HG03025 (cell line): ENCODE measurements around the gene SLC6A18.
"Not testable (repeated sequence)": the region's sequence is repeated elsewhere in the genome, so short reads cannot be mapped to it uniquely, and the experiment has no call there.

Source experiments
- ATAC-seq: cut with Tn5 transposase; IDR thresholded peaks from one replicate; pipeline ENCODE4 v1.9.1; 2021; ENCODE audit warnings: mild to moderate bottlenecking, moderate library complexity; ENCODE audit not compliant: unreplicated experiment, low FRiP score

SLC6A18 gene

DNA sequence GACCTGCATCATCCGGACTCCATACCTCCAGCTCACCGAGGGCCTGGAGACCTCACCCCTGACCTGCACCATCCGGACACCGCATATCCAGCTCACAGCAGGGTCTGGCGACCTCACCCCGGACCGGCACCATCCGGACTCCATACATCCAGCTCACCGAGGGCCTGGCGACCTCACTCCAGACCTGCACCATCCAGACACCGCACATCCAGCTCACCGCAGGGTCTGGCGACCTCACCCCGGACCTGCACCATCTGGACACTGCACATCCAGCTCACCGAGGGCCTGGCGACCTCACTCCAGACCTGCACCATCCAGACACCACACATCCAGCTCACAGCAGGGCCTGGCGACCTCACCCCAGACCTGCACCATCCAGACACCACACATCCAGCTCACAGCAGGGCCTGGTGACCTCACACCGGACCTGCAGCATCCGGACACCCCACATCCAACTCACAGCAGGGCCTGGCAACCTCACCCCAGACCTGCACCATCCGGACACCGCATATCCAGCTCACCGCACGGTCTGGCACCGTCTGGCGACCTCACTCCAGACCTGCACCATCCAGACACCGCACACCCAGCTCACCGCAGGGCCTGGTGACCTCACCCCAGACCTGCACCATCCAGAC, 59.3 kb downstream of the SLC6A18 start:
- ATAC-seq, result not testable (repeated sequence)

DNA sequence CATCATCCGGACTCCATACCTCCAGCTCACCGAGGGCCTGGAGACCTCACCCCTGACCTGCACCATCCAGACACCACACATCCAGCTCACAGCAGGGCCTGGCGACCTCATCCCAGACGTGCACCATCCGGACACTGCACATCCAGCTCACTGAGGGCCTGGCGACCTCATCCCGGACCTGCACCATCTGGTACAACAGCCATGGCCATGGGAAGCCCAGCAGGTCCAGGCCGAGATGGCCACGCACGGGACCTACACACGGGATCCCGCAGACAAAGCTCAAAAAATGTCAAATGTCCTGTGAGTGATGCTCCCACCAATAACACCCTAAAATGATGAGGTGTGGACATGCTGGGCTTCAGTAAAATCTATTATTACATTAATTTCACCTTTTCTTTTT, 60.0 kb downstream of the SLC6A18 start:
- ATAC-seq, result no peak

DNA sequence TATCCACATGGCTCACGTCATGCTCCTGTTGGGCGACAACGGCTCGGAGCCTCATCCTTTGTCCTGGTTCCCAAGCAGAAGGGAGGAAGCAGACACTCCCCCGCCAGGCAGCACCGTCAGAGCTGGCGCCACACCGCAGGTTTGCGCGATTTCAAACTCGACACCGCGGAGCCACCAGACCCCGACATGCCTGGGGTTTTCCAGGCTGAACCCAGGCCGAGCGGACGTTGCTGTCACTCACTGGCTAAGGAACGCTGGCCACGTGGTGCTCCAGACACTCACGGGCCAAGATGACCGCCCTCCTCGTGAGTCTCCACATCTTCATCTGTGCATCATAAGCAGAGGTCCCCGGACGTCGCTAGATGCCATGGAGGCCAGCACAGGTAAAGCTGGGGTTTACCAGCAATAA, 60.7 kb downstream of the SLC6A18 start:
- ATAC-seq, result no peak

DNA sequence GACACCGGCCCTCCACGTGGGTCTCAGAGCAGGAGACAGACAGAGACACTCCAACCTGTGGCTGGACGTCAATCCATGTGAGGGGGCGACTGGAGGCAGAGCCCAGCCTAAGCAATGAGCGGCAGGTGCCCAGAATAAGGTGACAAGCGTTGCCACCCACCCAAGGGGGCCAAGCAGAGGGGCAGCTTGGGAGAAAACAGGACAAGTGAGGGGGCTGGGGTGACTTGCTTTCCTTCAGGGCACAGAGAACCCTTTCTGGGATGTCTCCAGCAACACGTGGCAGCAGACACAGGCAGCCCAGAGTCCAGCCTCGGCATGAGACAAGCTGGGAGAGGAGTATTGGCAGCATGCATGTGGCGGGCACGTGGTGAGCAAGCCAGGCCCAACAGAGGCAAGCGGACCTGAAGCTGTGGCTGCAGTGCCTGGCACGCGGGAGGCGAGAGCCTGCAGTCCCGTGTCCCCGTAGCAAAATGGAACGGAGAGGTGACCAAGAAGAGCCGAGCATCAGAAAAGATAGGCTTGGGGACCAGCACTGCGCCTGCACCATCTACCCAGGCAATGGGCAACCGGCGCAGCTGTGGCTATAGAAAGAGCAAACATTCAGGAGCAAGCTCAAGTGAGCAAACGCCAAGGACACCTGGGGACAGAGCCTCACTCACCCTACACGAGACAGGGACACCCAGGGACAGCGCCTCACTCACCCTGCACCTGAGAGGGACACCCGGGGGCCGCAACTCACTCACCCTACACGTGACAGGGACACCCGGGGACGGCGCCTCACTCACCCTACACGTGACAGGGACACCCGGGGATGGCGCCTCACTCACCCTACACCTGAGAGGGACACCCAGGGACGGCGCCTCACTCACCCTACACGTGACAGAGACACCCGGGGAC, 63.5 kb downstream of the SLC6A18 start:
- no peak for ATAC-seq

DNA sequence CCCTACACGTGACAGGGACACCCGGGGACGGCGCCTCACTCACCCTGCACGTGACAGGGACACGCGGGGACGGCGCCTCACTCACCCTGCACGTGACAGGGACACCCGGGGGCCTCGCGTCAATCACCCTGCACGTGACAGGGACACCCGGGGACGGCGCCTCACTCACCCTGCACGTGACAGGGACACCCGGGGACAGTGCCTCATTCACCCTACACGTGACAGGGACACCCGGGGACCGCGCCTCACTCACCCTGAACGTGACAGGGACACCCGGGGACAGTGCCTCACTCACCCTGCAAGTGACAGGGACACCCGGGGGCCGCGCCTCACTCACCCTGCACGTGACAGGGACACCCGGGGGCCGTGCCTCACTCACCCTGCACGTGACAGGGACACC, 64.4 kb downstream of the SLC6A18 start:
- not testable (repeated sequence) for ATAC-seq

DNA sequence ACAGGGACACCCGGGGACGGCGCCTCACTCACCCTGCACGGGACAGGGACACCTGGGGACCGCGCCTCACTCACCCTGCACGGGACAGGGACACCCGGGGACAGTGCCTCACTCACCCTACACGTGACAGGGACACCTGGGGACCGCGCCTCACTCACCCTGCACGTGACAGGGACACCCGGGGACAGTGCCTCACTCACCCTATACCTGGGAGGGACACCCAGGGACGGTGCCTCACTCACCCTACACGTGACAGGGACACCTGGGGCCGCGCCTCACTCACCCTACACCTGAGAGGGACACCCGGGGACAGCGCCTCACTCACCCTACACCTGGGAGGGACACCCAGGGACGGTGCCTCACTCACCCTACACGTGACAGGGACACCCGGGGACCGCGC, 65.8 kb downstream of the SLC6A18 start:
- ATAC-seq, result not testable (repeated sequence)

DNA sequence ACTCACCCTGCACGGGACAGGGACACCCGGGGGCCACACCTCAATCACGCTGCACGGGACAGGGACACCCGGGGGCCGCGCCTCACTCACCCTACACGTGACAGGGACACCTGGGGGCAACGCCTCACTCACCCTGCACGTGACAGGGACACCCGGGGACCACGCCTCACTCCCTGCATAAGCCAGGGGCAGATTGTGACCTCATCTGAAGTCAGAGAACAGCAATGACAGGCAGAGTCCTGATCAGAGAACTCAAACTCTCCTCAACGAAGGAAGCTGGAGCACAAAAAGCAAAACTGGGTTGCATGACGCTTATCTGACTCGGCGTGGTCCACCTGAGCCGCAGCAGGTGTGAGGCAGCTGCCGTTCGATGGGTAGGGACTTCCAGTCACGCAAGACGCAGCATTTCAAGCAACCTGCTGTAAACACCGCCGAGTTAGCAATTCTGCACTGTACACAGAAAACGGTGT, 66.5 kb downstream of the SLC6A18 start:
- ATAC-seq, result no peak

DNA sequence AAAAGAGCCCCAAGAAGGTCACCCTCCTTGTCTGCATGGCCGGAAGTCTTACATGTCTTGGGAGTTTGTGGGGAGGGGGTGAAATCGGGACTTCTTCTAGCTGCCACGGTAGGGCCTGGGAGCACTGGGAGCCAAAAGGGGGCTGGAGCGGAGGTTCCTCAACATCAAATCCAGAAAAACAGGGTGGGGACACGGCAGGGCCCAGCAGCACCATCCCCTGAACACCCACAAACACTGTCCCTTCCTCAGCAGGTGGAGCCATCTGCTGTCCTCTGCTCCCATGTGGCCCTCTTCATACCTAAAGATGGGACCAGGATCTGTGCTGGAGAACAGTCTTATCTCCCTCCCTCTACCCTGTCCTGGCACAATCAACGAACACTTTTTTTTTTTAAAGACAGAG, 67.0 kb downstream of the SLC6A18 start:
- no peak for ATAC-seq

DNA sequence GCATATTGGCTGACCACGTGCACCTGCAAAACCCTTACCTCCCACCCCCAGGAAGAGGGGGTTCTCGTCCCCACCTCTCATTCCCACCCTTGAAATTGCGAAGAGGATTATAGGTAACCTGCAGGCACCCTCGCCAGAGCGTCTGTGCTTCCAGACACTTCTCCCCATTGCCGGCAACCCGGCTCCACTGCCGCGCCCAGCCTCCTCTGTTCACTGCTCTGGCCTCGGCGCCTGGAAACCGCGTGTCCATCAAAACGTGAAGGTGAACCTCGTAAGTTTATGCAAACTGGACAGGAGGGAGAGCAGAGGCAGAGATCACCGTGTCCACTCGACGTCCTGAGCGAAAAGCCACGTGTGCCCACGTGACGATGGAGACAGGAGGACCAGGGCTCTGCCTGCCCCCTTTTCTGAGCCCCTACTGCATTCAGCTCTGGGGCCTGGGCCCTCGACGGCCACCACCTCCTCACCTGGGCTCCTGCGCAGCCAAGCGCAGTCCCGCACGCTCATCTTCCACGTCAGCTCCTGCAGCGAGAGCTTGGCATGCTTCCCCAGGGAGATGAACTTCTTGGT, 67.8 kb downstream of the SLC6A18 start:
- ATAC-seq, result no peak

DNA sequence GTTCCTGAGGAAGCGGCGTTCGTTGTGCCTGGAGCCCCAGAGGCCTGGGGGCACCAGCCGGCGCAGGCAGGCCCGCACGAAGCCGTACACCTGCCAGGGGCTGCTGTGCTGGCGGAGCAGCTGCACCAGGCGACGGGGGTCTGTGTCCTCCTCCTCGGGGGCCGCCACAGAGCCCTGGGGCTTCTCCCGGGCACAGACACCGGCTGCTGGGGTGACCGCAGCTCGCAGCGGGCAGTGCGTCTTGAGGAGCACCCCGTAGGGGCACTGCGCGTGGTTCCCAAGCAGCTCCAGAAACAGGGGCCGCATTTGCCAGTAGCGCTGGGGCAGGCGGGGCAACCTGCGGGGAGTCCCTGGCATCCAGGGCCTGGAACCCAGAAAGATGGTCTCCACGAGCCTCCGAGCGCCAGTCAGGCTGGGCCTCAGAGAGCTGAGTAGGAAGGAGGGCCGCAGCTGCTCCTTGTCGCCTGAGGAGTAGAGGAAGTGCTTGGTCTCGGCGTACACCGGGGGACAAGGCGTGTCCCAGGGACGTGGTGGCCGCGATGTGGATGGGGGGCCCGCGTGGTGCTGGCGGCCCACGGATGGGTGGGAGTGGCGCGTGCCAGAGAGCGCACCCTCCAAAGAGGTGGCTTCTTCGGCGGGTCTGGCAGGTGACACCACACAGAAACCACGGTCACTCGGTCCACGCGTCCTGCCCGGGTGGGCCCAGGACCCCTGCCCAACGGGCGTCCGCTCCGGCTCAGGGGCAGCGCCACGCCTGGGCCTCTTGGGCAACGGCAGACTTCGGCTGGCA, 68.4 kb downstream of the SLC6A18 start:
- ATAC-seq, result no peak

DNA sequence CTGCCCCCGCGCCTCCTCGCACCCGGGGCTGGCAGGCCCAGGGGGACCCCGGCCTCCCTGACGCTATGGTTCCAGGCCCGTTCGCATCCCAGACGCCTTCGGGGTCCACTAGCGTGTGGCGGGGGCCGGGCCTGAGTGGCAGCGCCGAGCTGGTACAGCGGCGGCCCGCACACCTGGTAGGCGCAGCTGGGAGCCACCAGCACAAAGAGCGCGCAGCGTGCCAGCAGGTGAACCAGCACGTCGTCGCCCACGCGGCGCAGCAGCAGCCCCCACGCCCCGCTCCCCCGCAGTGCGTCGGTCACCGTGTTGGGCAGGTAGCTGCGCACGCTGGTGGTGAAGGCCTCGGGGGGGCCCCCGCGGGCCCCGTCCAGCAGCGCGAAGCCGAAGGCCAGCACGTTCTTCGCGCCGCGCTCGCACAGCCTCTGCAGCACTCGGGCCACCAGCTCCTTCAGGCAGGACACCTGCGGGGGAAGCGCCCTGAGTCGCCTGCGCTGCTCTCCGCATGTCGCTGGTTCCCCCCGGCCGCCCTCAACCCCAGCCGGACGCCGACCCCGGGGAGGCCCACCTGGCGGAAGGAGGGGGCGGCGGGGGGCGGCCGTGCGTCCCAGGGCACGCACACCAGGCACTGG, 69.1 kb downstream of the SLC6A18 start:
- ATAC-seq, result no peak

DNA sequence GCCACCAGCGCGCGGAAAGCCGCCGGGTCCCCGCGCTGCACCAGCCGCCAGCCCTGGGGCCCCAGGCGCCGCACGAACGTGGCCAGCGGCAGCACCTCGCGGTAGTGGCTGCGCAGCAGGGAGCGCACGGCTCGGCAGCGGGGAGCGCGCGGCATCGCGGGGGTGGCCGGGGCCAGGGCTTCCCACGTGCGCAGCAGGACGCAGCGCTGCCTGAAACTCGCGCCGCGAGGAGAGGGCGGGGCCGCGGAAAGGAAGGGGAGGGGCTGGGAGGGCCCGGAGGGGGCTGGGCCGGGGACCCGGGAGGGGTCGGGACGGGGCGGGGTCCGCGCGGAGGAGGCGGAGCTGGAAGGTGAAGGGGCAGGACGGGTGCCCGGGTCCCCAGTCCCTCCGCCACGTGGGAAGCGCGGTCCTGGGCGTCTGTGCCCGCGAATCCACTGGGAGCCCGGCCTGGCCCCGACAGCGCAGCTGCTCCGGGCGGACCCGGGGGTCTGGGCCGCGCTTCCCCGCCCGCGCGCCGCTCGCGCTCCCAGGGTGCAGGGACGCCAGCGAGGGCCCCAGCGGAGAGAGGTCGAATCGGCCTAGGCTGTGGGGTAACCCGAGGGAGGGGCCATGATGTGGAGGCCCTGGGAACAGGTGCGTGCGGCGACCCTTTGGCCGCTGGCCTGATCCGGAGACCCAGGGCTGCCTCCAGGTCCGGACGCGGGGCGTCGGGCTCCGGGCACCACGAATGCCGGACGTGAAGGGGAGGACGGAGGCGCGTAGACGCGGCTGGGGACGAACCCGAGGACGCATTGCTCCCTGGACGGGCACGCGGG, 69.9 kb downstream of the SLC6A18 start, which contains the start of gene TERT:
TSS of gene TERT (minus strand) at position 234 of the 815 bp plus-strand sequence. CDS start at position 155, 79 bp downstream.
- no peak for ATAC-seq

DNA sequence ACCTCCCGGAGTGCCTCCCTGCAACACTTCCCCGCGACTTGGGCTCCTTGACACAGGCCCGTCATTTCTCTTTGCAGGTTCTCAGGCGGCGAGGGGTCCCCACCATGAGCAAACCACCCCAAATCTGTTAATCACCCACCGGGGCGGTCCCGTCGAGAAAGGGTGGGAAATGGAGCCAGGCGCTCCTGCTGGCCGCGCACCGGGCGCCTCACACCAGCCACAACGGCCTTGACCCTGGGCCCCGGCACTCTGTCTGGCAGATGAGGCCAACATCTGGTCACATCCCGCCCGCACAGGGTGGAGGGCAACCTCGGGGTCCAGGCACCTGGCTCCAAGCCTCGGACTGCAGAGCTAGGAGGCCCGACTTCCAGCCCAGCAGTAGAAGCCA, 70.5 kb downstream of the SLC6A18 start:
- ATAC-seq, result no peak
